Measurements from ENCODE around the gene DSTN. TPM values are rescaled to one million over a fixed set of nuclear protein-coding genes. Genes with fewer than 3 reads are reported as not detected.

The DSTN gene
- total RNA-seq, 2 experiments from 2014 or later, result 25.5 to 58.1 TPM

- Histone ChIP-seq H3K9me3 (ENCODE audit: low read length) (peaks cover 3% of the 10 kb centered on the region; the same call in 1 of the 2 replicates), H4K20me1 (ENCODE audit: insufficient read depth, low read length) (no peaks in the 10 kb centered on the region), H3K4me2 (ENCODE audit: low read length) (no peak overlapping the region), H2AFZ (ENCODE audit: low read length) (no peak overlapping the region), H3K9me2 (ENCODE audit: insufficient read depth, low read length) (no peaks in the 10 kb centered on the region), H3K4me3 (ENCODE audit: low read depth, low read length, poor library complexity, severe bottlenecking) (no peak overlapping the region), H3K36me3 (ENCODE audit: insufficient read depth, low read length) (no peaks in the 10 kb centered on the region), H3K27ac (ENCODE audit: low read depth, low read length, poor library complexity, severe bottlenecking) (no peak overlapping the region), H3K4me1 (ENCODE audit: insufficient read depth, low read length, poor library complexity, severe bottlenecking) (peaks cover 6% of the 10 kb centered on the region), H3K79me2 (ENCODE audit: insufficient read depth, low read depth, low read length) (no peaks in the 10 kb centered on the region)
- no peak for DNase-seq (ENCODE audit: low spot score)
- CTCF ChIA-PET (ENCODE audit: unreplicated experiment), result no interaction called here
- intact Hi-C loops (cut with micrococcal nuclease; ENCODE audit: unreplicated experiment), result loop anchor here (1.0 to 2.0 kb wide), 3 partner anchors 79 to 401 kb away; no protein-coding TSS in a partner anchor
- POLR2A ChIA-PET, result no interaction called here
- TF ChIP-seq EZH2phosphoT487 (IDR thresholded peaks at IDR 0.05; ENCODE audit: borderline replicate concordance, low read depth, low read length) (no peak), CTCF (conservative IDR thresholded peaks at IDR 0.05; ENCODE audit: low read length) (no peak)
- BruUV-seq (replicated peaks), result no TSS peak
These were observed 31.9 kb upstream of the DSTN start for GRCh38 chr20:17537959-17538358.

GRCh38 chr20:17538517-17539170 is 31.2 kb upstream of the DSTN start:
- H3K4me1 ChIP-seq (ENCODE audit: insufficient read depth, low read length, poor library complexity, severe bottlenecking), result peaks cover under 1% of the 10 kb centered on the region
- H3K36me3 ChIP-seq (ENCODE audit: insufficient read depth, low read length), result no peaks in the 10 kb centered on the region
- POLR2A ChIA-PET, result interaction anchor here (0.6 kb wide), 1 partner anchor 231 kb away, joined by 7 read pairs; no protein-coding TSS in a partner anchor
- no peak overlapping the region for H3K4me3 ChIP-seq (ENCODE audit: low read depth, low read length, poor library complexity, severe bottlenecking)
- CTCF ChIA-PET (ENCODE audit: unreplicated experiment), result no interaction called here
- TF ChIP-seq CTCF (conservative IDR thresholded peaks at IDR 0.05; ENCODE audit: low read length) (no peak), EZH2phosphoT487 (IDR thresholded peaks at IDR 0.05; ENCODE audit: borderline replicate concordance, low read depth, low read length) (no peak)
- H3K9me3 ChIP-seq (ENCODE audit: low read length), result peaks cover 3% of the 10 kb centered on the region; the same call in 1 of the 2 replicates
- no peaks in the 10 kb centered on the region for H3K9me2 ChIP-seq (ENCODE audit: insufficient read depth, low read length)
- no peak for DNase-seq (ENCODE audit: low spot score)
- BruUV-seq (replicated peaks), result no TSS peak
- H3K79me2 ChIP-seq (ENCODE audit: insufficient read depth, low read depth, low read length), result no peaks in the 10 kb centered on the region
- H4K20me1 ChIP-seq (ENCODE audit: insufficient read depth, low read length), result no peaks in the 10 kb centered on the region
- H3K27ac ChIP-seq (ENCODE audit: low read depth, low read length, poor library complexity, severe bottlenecking), result no peak overlapping the region
- intact Hi-C loops (cut with micrococcal nuclease; ENCODE audit: unreplicated experiment), result no loop called here
- no peak overlapping the region for H2AFZ ChIP-seq (ENCODE audit: low read length)
- H3K4me2 ChIP-seq (ENCODE audit: low read length), result no peak overlapping the region

- Histone ChIP-seq H3K36me3 (ENCODE audit: insufficient read depth, low read length) (no peaks in the 10 kb centered on the region), H3K9me3 (ENCODE audit: low read length) (peaks cover 2% of the 10 kb centered on the region; the same call in 1 of the 2 replicates), H3K27ac (ENCODE audit: low read depth, low read length, poor library complexity, severe bottlenecking) (no peak overlapping the region), H4K20me1 (ENCODE audit: insufficient read depth, low read length) (no peaks in the 10 kb centered on the region), H3K4me1 (ENCODE audit: insufficient read depth, low read length, poor library complexity, severe bottlenecking) (no peaks in the 10 kb centered on the region), H3K4me2 (ENCODE audit: low read length) (no peak overlapping the region), H3K9me2 (ENCODE audit: insufficient read depth, low read length) (no peaks in the 10 kb centered on the region), H3K4me3 (ENCODE audit: low read depth, low read length, poor library complexity, severe bottlenecking) (no peak overlapping the region), H3K79me2 (ENCODE audit: insufficient read depth, low read depth, low read length) (no peaks in the 10 kb centered on the region), H2AFZ (ENCODE audit: low read length) (no peak overlapping the region)
- intact Hi-C loops (cut with micrococcal nuclease; ENCODE audit: unreplicated experiment), result no loop called here
- DNase-seq (ENCODE audit: low spot score), result no peak
- TF ChIP-seq EZH2phosphoT487 (IDR thresholded peaks at IDR 0.05; ENCODE audit: borderline replicate concordance, low read depth, low read length) (no peak), CTCF (conservative IDR thresholded peaks at IDR 0.05; ENCODE audit: low read length) (no peak)
- CTCF ChIA-PET (ENCODE audit: unreplicated experiment), result no interaction called here
- BruUV-seq (replicated peaks), result no TSS peak
- POLR2A ChIA-PET, result interaction anchor here (1.0 kb wide), 1 partner anchor 59 kb away, joined by 3 read pairs; no protein-coding TSS in a partner anchor
These were observed 28.3 kb upstream of the DSTN start for GRCh38 chr20:17541596-17541995.

Measured in OCI-LY7 (cell line).